Ramos (cell line): ENCODE measurements around the gene ARHGAP45.

Source experiments
- in situ Hi-C: fragments of 300-500 bp; cut with MboI; formaldehyde crosslinking; loops from one replicate; pipeline ENCODE4 v1.14.3; 2022; ENCODE audit warnings: low sequenced_read_pairs; ENCODE audit not compliant: unreplicated experiment

The ARHGAP45 gene

GRCh38 chr19:1103132-1103707 is 36.3 kb downstream of the ARHGAP45 start:
- in situ Hi-C loops: no loop called here

- in situ Hi-C loops: no loop called here
Observed at GRCh38 chr19:1103708-1104310, 36.8 kb downstream of the ARHGAP45 start, which contains the start of gene GPX4. TSS of gene GPX4 (plus strand) at chr19:1103994. CDS start at chr19:1104044, 50 bp downstream.

DNA sequence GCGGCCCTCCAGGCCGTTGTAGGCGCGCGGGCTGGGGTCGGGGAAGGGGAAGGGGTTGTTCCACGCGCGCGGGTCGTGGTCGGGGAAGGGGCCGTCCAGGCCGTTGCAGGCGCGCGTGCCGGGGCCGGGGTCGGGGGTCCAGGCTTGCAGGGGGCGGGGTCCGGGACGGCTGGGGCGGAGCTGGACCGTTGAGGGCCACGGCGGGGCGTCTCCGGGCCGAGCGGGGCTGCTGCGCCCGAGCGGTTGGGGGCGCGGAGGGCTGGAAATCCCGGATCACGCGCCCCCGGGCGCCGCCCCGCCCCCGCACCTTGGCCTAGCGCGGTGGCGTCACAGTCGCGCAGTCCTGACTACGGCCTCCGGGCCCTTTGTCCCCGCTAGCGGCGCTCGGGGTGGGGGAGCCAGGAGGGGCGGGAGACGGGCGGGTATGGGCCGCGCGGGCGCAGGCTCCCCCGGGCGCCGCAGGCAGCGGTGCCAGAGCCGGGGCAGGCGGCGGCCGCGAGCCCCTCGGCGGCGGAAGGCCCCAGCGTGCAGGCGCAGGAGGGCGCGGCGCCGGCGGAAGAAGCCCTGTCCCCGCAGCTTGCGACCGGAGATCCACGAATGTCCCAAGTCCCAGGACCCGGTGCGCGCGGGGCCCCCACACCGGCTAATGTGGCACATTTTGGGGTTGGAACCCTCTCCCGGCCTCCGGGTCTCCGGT is 37.5 kb downstream of the ARHGAP45 start:
- in situ Hi-C loops: no loop called here

DNA sequence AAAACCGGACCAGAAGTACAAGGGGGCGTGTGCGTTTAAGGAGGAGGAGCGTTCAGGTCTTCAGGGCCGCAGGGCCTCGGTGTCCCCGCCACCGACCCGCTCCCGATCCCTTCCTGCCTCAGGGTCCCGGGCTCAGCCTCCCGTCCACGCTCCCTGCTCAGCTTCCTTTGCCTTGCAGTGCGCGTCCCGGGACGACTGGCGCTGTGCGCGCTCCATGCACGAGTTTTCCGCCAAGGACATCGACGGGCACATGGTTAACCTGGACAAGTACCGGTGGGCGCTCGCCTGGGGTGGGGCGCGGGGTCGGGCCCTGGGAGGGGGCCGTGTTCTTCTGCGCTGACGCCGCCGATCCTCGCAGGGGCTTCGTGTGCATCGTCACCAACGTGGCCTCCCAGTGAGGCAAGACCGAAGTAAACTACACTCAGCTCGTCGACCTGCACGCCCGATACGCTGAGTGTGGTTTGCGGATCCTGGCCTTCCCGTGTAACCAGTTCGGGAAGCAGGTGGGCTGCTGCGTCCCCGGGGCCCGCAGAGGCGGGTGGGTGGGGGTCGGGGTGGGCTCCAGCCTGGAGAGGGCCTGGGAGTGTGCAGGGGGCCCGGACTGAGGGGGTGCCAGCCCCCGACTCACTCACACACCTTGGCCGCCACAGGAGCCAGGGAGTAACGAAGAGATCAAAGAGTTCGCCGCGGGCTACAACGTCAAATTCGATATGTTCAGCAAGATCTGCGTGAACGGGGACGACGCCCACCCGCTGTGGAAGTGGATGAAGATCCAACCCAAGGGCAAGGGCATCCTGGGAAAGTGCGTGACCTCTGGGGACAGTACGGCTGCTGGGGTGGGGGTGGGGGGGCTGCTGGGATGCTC is 38.3 kb downstream of the ARHGAP45 start:
- in situ Hi-C loops: no loop called here

DNA sequence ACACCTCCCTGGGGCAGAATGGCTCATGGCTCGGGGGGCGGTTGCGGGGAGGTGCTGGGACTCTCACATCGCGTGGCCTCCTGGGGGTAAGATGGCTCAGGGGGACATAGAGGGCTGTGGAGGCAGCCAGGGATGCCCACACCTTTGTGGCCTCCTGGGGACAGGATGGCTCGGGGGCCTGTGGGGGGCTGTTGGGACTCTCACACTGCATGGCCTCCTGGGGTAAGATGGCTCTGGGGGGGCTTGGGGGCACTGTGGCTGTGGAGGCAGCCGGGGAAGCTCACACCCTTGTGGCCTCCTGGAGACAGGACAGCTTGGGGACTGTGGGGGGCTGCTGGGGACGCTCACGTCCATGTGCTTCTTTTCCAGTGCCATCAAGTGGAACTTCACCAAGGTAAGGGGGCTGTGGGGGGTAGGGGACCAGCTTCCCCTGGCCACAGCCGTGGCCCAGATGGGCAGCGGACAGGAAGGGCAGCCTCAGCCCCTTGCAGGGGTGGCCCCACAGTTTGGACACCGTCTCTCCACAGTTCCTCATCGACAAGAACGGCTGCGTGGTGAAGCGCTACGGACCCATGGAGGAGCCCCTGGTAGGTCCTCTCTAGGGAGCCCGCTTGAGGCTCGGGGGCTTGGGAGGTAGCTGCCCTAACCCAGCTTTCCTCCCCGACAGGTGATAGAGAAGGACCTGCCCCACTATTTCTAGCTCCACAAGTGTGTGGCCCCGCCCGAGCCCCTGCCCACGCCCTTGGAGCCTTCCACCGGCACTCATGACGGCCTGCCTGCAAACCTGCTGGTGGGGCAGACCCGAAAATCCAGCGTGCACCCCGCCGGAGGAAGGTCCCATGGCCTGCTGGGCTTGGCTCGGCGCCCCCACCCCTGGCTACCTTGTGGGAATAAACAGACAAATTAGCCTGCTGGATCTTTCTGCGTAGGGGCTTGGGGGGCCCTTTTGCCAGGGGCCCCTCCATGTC is 39.2 kb downstream of the ARHGAP45 start:
- in situ Hi-C loops: no loop called here

DNA sequence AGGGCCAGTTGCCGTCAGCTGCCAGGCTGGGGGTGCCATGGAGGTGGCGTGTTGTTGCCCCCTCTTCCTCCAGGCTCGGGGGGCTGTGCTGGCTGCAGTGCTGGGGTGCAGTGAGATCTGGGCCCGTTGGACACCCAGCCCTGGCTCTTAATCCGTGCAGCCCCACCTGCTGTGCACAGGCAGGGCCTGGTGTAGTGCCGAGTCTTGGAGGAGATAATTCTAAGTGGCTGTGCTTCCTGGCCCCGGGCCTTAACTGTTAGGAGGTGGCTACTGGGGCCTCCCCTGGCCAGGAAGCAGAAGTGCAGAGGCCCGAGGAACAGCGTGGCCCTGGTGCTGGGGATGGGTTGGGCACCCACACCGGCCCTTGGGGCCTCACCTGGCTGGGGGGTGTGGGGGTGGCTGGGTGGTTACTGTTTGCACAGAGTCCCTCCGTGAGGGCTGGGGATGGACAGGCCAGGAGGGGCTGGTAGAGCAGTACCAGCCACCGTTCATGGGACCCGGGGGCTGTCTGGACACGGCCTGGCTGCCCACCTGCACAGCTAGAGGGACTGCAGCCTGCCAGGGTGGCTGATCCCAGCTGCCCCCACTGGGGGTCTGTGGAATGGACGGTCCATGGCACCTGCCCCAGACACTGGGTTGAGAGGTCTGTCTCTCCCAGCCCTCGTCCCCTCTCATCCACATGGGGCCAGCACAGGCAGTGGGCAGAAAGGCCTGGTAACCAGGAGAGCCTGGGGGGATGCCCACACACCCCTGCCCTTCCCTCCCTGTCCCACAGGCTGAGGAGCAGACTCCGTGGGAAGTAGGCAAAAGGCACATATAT is 40.1 kb downstream of the ARHGAP45 start:
- in situ Hi-C loops: no loop called here

DNA sequence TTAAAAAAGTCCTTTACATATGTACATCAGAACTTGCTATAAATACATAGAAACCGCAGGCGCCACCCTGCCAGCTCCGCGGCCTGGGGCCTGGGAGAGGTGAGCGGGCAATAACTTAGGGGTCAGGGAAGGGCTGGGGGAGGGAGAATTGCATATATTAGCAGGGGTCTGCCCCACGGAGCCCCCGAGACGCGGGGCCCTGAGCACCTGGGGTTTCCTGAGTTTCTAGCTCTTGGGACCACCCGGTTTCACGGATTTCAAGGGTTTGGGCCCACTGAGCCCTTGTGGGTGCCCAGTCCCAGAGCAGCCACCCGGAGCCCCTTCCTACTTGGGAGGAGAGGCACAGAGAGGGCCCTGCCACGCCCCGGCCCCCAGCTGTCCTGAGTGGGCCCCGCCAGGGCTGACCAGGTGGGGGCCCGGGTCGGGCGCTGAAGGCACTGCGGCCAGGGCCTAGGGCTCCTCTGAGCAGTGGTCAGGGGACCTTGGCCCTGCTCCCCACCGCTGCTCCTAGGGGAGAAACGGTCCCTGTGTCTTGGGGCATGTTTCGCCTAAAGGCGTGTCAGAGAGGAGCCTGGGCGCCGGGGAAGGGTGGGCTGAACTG is 40.8 kb downstream of the ARHGAP45 start:
- in situ Hi-C loops: no loop called here

GRCh38 chr19:1108291-1109031 is 41.5 kb downstream of the ARHGAP45 start:
- in situ Hi-C loops: no loop called here

DNA sequence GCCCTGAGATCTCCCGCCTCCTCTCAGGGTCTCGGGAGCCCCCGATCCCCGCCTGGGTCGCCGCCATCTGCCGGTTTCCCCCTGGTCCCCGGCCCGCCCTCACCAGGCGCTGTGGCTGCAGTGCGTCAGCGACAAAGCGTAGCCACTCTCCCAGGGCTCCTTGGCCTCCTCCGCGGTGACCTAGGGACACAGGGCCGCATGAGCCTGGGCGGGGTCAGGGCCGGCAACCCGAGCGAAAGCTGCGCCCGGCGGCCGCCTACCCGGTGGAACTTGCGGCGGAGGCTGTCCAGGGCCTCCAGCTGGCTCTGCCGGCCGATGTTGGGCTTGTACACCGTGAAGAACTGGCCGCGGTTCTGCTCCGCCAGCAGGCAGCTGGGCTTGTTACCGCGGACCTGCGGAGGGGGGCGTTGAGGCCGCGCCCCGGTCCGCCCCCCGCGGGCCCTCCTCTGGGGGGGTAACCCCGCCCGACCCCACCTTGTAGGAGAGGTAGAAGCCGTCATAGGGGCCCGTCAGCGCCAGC is 42.1 kb downstream of the ARHGAP45 start:
- in situ Hi-C loops: no loop called here

GRCh38 chr19:1109697-1110671 is 43.0 kb downstream of the ARHGAP45 start:
- in situ Hi-C loops: no loop called here

- in situ Hi-C loops: no loop called here
Observed at GRCh38 chr19:1110809-1111640, 44.1 kb downstream of the ARHGAP45 start.

DNA sequence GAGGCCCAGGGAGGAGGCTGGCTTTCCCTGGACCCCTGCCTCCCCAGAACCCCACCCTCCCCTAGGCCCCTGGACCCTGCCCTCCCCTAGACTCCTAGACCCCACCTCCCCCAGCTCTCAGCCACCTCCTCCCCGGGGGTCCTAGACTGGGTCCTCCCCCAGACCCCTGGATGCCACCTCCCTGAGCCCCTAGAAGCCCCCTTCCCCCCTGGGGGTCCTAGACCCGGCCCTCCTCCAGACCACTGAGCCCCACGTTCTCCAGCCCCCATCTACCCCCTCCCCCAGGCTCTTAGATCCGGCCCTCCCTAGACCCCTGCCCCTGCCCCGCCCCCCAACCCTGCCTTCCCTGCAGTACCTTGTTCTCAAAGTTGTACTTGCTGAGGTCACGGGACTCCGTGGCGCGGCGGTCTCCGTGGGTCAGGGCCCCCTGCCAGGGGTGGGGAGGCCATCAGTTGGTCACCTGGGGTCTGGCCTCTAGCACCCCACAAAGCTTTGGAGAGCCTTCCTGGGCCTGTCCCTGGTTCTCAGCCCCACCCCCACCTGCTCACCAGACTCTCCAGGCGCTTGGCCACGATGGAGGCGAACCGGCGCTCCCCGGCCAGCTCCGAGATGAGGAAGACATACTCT is 44.8 kb downstream of the ARHGAP45 start:
- in situ Hi-C loops: no loop called here

DNA sequence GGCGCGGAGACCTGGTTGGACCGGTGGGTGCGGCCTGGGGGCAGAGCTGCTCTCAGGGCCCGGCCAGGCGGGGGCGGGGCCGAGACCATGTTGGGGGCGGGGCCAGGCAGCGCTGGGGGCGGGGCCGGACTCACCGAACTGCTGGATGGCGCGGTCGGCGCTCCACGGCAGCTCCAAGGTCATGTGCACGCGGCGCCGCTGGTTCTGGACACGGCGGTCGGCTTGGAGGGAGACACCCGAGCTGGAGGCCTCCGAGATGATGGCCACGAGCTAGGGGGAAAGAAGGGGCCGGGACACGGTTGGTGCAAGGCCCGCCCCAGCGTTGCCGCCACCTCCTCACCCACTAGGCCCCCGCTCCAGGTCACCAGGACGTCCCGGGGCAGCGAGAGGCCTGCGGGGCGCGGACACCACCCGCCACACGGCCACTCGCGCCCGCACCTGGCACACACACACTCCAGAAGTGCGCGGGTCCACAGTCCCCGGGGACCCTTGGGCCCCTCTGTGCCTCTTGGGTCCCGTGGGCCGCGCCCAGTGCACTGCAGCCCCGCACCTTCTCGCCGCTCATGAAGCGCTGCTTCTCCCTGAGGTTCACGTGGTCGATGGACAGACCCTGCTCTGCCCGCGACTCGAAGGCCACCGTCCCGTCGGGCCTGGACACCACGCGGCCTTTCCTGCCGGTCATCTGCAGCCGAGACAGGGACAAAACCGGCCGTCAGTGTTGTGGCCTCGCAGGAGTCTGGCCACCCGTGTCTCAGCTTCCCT is 45.5 kb downstream of the ARHGAP45 start:
- in situ Hi-C loops: no loop called here
